ENCODE measurements around the gene PTPN7.

- TF ChIP-seq EZH2phosphoT487 (IDR thresholded peaks at IDR 0.05) (no peak), CTCF (IDR thresholded peaks at IDR 0.05) (peak; percentile 6)
These were observed 59.2 kb downstream of the PTPN7 start for GRCh38 chr1:202101184-202101583.

Measured in neural progenitor cell (in vitro differentiated cells).